HG03378 (cell line): ENCODE results near the gene NME7.
A peak's percentile ranks its signal among the peaks of the same experiment; 100 is the strongest.
"Not testable (repeated sequence)": the region's sequence is repeated elsewhere in the genome, so short reads cannot be mapped to it uniquely, and the experiment has no call there.

Source experiments
- ATAC-seq: cut with Tn5 transposase; IDR thresholded peaks from one replicate; pipeline ENCODE4 v1.9.1; 2021; ENCODE audit warnings: mild to moderate bottlenecking, moderate library complexity; ENCODE audit not compliant: unreplicated experiment

Gene NME7

DNA sequence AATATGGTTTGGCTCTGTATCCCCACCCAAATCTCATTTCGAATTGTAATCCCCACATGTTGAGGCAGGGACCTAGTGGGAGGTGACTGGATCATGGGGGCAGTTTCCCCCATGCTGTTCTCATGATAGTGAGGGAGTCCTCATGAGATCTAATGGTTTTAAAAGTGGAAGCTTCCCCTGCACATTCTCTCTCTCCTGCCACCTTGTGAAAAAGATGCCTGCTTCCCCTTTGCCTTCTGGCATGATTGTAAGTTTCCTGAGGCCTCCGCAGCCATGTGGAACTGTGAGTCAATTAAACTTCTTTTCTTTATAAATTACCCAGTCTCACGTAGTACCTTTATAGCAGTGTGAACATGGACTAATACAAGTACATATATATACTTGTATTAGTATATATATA is 25.5 kb downstream of the NME7 start:
- not testable (repeated sequence) for ATAC-seq

DNA sequence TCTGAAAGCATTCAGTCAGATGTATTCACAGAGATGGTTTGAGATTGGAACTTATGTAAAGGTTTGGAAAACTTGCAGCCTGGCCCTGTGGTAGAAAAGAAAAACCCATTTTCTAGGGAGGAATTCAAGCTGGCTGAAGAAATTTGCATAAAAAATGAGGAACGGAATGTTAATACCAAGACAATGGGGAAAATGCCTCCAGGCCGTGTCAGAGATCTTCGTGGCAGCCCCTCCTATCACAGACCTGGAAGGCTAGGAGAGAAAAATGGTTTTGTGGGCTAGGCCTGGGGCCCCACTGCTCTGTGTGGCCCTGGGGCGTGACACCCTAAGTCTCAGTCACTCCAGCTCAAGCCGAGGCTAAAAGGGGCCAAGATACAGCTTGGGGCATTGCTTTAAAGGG is 26.7 kb downstream of the NME7 start:
- ATAC-seq, result no peak

DNA sequence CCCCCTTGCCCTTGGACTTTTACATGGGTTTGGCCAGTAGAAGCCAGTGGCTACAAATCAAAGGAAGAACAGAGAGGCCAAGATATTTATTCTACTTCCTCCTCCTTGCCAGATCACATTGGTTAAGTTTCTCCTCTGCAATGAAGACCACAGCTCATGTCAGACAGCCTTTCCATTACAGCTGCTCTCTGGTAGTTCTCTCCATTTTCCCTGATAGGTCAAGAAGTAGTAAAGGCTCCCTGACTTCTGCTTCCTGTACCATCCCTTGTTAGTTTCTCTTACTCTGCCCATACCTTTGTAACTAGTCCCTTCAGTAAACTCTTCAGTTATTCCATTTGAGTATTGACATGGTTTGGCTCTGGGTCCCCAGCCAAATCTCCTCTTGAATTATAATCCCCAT is 27.8 kb downstream of the NME7 start:
- no peak for ATAC-seq

DNA sequence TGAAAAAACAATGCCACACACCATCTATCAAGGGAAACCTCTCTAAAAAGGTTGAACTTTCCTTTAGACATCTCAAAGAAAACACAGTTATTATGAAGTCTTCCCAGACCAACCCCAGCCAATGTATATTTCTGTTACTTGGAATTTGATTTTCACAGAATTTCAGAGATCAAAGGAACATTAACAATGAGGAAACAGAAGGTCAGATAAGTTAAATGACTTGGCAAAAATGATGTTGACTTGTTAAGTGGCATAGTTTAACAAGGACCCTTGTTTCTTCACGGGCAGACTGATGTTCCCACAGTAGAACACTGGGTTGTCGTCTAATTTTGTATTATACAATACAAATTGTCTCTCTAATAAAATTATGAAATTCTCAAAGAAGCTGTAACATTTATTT is 29.0 kb downstream of the NME7 start:
- no peak for ATAC-seq

DNA sequence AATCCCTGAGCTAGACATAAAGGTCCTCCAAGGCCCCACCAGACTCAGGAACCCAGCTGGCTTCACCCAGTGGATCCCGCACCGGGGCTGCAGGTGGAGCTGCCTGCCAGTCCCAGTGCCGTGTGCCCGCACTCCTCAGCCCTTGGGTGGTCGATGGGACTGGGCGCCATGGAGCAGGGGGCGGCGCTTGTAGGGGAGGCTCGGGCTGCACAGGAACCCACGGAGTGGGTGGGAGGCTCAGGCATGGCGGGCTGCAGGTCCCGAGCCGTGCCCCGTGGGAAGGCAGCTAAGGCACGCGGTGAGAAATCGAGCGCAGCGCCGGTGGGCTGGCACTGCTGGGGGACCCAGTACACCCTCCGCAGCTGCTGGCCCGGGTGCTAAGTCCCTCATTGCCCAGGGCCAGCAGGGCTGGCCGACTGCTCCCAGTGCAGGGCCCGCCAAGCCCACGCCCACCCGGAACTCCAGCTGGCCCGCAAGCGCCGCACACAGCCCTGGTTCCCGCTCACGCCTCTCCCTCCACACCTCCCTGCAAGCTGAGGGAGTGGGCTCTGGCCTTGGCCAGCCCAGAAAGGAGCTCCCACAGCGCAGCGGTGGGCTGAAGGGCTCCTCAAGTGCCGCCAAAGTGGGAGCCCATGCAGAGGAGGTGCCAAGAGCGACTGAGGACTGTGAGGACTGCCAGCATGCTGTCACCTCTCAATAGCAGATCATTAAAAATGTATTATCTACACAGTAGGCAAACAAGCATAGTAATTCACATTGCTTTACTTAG is 30.5 kb downstream of the NME7 start:
- ATAC-seq, result not testable (repeated sequence)

DNA sequence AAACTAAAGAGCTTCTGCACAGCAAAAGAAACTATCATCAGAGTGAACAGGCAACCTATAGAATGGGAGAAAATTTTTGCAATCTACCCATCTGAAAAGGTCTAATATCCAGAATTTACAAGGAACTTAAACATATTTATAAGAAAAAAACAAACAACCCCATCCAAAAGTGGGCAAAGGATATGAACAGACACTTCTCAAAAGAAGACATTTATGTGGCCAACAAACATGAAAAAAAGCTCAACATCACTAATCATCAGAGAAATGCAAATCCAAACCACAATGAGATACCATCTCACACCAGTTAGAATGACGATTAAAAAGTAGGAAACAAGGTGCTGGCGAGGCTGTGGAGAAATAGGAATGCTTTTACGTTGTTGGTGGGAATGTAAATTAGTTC is 32.9 kb downstream of the NME7 start:
- ATAC-seq, result not testable (repeated sequence)

DNA sequence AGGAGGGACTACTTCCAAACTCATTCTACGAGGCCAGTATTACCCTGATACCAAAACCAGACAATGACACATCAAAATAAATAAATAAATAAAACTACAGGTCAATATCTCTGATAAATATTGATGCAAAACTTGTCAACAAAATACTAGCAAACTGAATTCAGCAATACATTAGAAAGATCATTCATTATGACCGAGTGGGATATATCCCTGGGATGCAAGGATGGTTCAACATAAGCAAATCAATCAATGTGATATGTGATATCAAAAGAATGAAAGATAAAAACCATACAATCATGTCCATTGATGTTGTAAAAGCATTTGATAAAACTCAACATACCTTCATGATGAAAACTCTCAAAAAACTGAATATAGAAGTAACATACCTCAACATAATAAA is 36.7 kb downstream of the NME7 start:
- ATAC-seq, result no peak

DNA sequence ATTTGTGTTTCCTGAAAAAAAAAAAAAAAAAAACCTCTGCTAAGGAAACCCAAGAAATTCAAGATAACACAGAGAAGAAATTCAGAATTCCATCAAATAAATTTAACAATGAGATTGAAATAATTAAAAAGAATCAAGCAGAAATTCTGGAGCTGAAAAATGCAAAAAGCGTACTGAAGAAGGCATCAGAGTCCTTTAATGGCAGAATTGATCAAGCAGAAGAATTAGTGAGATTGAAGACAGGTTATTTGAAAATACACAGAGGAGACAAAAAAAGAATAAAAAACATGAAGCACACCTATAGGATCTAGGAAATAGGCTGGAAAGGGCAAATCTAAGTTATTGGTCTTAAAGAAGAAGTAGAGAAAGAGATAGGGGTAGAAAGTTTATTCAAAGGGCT is 38.2 kb downstream of the NME7 start:
- no peak for ATAC-seq

DNA sequence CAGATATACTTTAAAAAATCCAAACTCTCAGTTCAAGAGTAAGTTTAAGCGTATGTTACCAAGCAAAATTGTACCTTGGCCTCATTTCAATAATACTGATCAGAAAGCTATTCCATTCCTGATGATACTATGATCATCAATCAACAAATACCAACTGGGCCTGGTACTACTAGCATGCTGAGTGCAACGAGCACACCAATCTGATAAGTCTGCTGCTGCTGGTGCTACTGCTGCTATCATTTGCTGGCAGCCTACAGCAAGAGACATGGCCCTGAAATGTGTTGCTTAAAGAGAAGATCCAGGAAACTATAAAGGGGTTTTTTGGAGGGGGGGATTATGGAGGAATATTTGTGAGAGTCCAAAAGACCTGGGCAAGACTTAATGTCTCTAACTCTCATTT is 39.7 kb downstream of the NME7 start:
- no peak for ATAC-seq

DNA sequence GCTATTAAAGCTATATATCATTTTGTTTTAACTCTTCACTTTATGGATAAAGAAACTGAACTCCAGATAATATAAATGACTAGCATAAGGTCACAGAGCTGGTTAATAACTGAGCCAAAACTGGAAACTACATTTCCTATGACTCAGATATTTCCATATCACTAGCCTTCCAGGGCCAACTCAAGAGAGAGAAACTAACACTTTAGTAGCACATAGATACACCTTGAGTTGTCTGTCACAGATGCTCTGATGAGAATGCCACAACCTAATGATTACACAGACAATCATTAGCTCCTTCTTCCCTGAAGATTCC is 40.7 kb downstream of the NME7 start:
- ATAC-seq, result peak; percentile 98

DNA sequence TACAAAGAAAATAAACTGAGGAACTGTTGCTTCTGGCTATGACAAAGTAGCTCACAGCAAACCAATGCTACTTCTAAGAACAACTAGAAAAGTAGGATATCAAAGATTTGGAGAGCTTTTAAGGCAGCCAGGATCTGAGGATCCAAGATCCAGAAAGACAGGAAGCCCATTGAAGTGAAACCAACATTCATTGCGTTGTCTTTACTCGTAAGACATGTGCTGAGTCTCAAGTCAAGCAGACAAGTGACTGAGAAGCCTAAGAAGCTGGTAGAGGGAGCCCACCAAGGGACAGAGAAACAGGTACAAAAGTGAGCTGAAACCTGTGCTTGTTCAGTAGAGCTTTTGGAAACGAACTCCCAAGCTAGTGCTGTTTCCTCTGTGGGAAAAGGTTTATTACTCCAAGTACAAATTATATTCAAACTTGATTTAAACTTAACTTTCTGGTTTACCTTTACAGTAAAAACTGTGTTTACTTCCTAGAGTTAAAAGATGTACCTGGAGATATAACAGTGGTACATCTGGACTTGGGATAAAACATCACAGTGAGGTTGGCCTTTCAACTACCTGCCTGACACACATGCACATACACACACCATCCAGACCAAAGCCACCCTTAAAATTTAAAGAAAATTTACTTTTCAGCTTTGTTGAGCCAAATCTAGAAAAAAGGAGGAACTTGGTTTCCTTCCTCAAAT is 41.2 kb downstream of the NME7 start:
- peak; percentile 25 for ATAC-seq

DNA sequence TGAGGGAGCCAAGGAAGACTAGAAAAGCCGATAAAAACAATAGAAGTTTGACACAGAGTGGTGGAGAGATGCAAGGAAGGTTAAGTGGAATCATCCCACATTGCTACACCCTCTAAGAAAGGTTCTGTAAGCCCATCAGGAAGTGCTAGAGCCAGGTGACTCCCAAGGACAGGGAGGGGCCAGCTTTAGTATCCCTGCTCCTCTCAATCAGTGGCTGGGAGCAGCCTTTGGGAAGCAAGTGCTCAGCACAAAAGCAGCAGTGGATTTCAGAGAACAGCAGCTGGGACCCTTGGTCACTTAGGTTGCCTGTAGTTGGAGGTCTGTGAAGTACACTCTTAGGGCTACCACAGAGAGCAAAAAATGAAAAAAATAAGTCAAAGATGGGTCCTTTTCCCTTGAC is 42.5 kb downstream of the NME7 start:
- ATAC-seq, result no peak

DNA sequence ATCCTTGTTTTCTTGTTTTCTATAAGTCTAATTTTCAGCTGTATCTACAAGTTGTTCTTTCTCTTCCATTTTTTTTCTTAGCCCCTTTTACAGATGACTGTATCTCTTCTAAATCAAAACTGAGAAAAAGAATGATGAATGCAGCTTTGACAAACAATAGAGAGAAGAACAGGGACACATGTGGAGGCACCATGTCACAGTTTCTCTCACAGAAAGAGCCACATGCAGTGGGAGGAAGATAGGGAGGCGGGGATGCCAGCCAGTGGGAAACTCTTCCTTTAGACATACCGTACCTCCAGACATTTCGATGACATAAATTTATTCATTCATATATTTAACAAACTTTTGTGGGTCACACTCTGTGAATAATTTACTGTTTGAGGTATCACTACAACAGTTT is 45.5 kb downstream of the NME7 start:
- no peak for ATAC-seq

DNA sequence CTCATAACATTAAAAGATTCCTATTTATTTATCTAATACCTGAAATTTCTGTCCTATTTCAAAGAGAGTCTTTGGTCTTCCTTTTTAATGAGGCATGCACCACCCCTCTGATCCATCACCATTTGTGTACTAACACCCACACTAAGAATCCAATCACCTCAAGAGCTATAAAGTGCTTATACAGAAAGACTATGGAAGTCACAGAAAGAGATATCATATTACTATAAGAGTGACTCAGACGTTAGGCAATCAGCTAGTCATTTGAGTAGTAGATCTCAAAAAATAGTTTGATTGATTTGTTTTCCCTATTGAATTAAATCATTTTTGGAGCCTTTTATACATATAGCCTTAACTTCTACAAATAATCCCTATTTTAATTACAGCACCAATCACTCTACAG is 46.1 kb downstream of the NME7 start:
- no peak for ATAC-seq

DNA sequence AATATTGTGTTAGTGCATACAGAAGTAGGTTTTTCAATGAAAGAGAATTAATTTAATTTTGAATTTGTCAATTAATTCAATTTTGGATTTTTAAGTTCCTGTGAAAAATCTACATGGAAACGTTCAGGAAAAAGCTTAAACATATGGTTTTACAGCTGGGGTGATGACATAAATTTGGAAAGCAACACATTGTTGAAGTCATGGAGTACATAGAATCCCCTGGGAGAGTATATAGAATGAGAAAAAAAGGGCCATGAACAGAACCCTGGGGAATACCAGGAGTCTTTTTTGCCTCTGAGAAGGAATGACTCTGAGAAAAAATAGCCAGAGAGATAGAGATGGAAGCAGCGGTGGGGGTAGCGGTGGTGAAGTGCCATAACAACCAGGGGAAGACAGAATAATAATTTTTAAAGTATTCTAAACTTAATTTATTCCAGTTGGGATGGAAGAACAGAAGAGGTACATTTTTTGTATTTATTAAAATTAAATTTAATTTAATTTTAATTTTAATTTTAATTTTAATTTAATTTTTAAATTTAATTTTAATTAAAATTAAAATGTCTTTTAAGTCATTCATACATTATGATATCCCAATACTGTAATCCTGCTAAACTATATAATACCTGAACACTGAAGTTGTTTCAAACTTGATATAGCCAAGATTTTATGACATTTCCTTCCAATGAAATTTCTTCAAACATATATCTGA is 48.9 kb downstream of the NME7 start:
- ATAC-seq, result no peak

DNA sequence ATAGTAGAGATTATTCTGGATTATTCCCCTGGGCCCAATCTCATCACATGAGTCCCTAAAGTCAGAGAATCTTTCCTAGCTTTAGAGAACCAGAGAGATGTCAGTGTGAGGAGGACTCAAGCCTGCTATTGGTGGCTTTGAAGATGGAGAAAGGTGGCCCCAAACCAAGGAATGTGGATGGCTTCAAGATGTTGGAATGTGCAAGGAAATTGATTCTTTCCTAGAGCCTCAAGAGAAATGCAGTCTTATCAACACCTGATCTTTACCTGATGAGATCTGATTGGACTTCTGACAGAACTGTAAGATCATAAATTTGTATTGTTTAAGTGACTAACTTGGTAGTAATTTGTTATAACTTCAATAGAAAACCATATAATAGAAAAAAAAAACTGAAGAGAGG is 51.0 kb downstream of the NME7 start:
- no peak for ATAC-seq

DNA sequence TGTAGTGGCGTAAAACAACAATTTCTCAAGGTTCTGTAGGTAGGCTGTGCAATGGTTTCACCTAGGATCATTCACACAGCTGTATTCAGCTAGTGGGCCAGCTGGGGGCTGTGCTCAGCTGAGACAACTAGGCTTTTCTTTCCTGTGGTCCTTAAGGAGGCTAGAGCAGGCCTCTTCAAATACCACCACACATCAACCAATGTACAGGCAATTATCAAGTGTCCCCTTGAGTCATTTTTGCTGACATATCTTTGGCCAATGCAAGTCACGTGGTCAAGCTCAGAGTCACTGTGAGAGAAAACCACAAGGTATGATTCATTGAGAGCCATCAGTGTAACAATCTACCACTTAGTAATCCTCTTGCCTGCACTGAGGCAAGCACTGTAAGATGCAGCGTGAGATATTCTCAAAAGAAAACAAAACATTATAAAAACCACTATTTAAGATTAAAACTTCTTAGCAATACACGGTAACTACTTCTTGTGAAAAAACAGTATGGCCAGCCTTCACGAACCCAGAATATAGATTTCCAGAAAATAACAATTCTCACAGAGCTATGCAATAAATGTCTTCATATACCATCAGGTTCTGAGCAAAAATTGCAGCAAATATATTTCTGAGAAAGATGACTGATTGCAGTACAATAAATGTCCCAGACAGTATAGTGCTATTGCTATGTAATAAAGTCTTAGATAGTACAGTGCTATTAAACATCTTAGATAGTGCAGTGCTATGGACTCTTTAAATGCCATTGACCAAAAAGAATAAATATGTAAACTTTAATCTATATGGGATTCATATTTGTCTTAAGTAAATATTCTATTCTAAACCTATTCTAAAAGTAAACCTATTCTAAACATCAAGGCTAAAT is 55.3 kb downstream of the NME7 start:
- ATAC-seq, result peak; percentile 52

DNA sequence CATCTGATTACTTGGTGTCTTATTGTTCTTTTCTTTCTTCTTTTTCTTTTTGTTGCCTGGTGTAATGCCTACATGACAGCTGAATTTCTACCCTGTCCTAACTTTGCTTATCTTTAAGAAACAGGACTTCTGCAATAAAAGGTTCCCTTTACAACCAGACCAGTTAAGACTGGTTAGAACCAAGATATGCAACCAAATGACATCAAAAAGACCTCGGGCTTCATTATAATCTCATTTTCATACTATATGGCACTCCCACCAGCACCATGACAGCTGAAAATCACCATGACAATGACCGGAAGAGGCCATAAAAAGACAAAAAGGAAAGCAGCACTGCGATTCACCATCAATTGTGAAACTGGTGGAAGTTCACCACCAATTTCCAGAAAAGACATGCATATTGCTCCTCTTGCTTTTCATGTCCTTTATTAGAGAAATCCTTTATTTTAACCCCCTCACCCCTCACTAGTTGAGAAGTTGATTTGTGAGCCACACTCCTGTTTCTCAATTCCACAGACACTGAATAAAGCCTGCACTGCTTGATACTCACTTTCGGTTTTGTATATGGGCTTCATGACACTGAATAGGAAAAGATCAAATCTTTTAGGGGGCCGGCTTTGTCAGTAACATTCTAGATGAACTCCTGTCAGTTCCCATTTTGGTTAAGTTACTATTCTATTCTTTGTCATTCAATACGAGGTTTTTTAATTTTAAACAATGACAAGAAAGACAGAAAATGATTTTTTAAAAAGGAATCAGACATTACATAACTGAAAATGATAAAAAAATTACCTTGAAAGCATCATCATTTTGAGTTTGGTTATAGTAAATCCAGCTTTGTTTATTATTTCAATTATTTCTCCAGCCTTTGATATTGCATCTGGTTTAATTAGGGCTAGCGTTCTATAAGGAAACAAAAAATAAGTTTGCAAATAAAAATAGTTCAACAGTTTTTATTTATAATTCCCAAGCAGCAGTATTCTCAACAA is 58.1 kb downstream of the NME7 start:
- peak; percentile 68 for ATAC-seq

DNA sequence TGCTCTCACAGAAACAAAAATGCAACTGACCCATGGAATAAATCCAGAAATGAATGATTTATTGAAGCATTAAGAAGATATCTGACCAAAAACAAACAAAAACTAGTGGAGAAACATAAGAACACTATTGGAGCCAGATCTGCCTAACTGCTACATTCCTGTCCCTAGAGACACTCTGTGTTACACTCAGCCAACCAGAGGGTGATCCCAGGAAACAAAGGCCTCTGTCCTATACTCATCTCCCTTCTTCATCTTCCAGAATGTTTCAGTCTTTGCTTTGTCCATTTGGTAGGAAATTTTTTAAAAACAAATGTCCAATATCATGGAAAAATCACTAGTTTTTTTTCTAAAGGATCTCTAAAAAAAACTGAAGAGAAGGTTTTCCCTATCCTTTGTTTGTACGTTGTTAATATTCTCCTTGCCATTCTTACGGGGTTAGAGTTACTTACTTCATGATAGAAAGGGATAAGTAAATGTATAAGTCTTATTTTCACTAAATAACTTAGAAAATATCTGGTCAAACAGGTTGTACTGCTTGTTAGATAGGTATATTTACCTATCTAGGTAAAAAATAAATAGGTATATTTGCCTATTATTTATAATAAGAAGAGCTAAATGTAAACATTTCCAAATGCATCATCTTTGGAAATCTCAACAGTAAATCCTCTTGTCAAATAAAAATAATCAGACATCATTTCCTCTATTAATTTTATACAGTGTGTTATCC is 59.1 kb downstream of the NME7 start:
- ATAC-seq, result no peak
